SU-DHL-6 (cell line): ENCODE measurements around the gene ALPI.
"Not testable (repeated sequence)": the region's sequence is repeated elsewhere in the genome, so short reads cannot be mapped to it uniquely, and the experiment has no call there.

ENCODE experiments used
- H2AFZ ChIP-seq: fragments of 200-600 bp; sonication (generic); 2 replicates; pipeline ENCODE4 v1.6.1; 2014; ENCODE audit warnings: low read depth, mild to moderate bottlenecking, moderate library complexity, mixed read lengths, antibody characterized with exemption, low read length; ENCODE audit not compliant: severe bottlenecking
- H3F3A ChIP-seq: fragments of 200-600 bp; shearing (Covaris generic); 2 replicates; pipeline ENCODE4 v1.6.0; 2016; ENCODE audit warnings: antibody characterized with exemption, mild to moderate bottlenecking; ENCODE audit not compliant: insufficient read depth
- H3K27ac ChIP-seq: fragments of 200-600 bp; sonication (generic); 2 replicates; pipeline ENCODE4 v1.5.1; 2016; ENCODE audit warnings: low read depth, mild to moderate bottlenecking, low read length, moderate library complexity, mixed read lengths
- H3K27me3 ChIP-seq: fragments of 200-600 bp; sonication (generic), shearing (Covaris generic); 2 replicates; pipeline ENCODE4 v1.6.0; 2014; ENCODE audit warnings: mild to moderate bottlenecking, low read length
- H3K36me3 ChIP-seq: fragments of 200-600 bp; sonication (generic); 2 replicates; pipeline ENCODE4 v1.6.1; 2014; ENCODE audit warnings: mild to moderate bottlenecking, low read length, mixed read lengths
- H3K4me2 ChIP-seq: fragments of 300-600, 200-600 bp; shearing (Covaris generic), sonication (generic); 2 replicates; pipeline ENCODE4 v1.6.0; 2014; ENCODE audit warnings: low read length, low read depth, mild to moderate bottlenecking; ENCODE audit not compliant: poor library complexity, severe bottlenecking
- H3K4me3 ChIP-seq: fragments of 200-600 bp; sonication (generic); 2 replicates; pipeline ENCODE4 v1.5.1; 2014; ENCODE audit warnings: antibody characterized with exemption, low read length, mild to moderate bottlenecking, mixed read lengths; ENCODE audit not compliant: insufficient read depth, poor library complexity, severe bottlenecking
- H3K79me2 ChIP-seq: fragments of 200-600 bp; sonication (generic); 2 replicates; pipeline ENCODE4 v1.6.1; 2014; ENCODE audit warnings: mild to moderate bottlenecking, low read length, moderate library complexity; ENCODE audit not compliant: insufficient read depth
- H3K9ac ChIP-seq: fragments of 200-600 bp; sonication (generic); 2 replicates; pipeline ENCODE4 v1.7.0; 2014; ENCODE audit warnings: mild to moderate bottlenecking, low read length
- H3K9me2 ChIP-seq: fragments of 200-600 bp; sonication (generic); replicated peaks from 2 replicates; pipeline ENCODE4 v1.6.1; 2014; ENCODE audit warnings: low read length; ENCODE audit not compliant: insufficient read depth
- H3K9me3 ChIP-seq: fragments of 200-600 bp; sonication (generic); 2 replicates; pipeline ENCODE4 v1.6.1; 2014; ENCODE audit warnings: low read length, mixed read lengths; ENCODE audit not compliant: insufficient read depth
- H4K20me1 ChIP-seq: fragments of 200-600 bp; sonication (generic); 2 replicates; pipeline ENCODE4 v1.6.1; 2014; ENCODE audit warnings: low read depth, mild to moderate bottlenecking, antibody characterized with exemption, low read length, moderate library complexity, mixed read lengths
- CTCF ChIP-seq: fragments of 200-600 bp; sonication (generic); IDR thresholded peaks from one replicate; pipeline ENCODE4 v1.5.1; 2017; ENCODE audit warnings: antibody characterized with exemption, mild to moderate bottlenecking, low read length, moderate library complexity; ENCODE audit not compliant: insufficient read depth, poor library complexity, severe bottlenecking
- EZH2phosphoT487 ChIP-seq: fragments of 200-600 bp; sonication (generic), shearing (Covaris generic); conservative IDR thresholded peaks from 2 replicates; pipeline ENCODE4 v1.6.1; 2018; ENCODE audit warnings: mild to moderate bottlenecking, antibody characterized with exemption, low read length, moderate library complexity, mixed read lengths

The ALPI gene

DNA sequence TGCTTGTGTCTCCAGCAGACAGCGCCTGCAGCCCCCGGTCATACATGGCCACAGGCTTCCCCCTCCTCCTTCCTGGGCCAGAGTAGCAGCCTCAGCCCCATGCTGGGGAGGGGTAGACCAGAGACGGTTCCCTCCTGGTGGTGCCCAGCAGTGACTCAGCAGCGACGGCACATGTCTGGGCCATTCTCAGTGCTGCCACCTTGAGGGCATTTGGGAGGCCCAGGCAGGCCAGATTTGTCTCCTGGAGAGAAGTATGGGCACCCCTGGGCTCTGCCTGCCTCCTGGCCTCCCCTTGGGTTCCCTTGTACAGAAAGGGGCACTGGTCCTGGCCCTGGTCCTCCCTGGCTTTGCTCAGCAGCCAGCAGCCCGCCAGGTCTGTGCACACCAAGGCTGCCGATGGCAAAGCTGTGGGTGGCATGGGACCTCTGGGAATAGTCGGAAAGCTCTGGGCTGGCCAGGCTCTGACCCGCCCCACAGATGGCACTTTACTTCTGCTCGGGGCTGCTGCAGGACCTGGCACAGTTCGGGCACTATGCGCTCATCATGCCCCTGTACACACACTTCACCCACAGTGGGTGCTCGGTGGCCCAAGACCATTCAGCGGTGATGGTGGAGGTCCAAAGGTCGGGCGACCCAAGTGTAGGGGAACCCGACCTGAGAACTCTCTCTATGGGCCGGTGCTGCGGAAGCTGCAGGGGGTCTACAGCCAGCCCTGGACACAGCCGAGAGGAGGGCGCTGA lies 11.4 kb upstream of the ALPI start:
- H3K9me3 ChIP-seq, result no peaks in the 10 kb centered on the region
- TF ChIP-seq CTCF, result peak; percentile 56
- TF ChIP-seq EZH2phosphoT487, result no peak
- no peak overlapping the region for H3K4me3 ChIP-seq

GRCh38 chr2:232445149-232445885 lies 10.6 kb upstream of the ALPI start:
- not testable (repeated sequence) for H3K4me3 ChIP-seq, H3K4me2 ChIP-seq, H3K79me2 ChIP-seq, H3K9ac ChIP-seq, H3K27ac ChIP-seq, H3K27me3 ChIP-seq, H3K9me3 ChIP-seq, H4K20me1 ChIP-seq, H3F3A ChIP-seq, H3K9me2 ChIP-seq, H3K36me3 ChIP-seq, H2AFZ ChIP-seq

More for the DNA sequence above, 11.4 kb upstream of the ALPI start:
- Histone ChIP-seq H3F3A (no peaks in the 10 kb centered on the region), H3K36me3 (no peaks in the 10 kb centered on the region), H3K79me2 (no peaks in the 10 kb centered on the region), H3K9me2 (no peaks in the 10 kb centered on the region), H3K4me2 (no peak overlapping the region), H3K9ac (no peak overlapping the region), H4K20me1 (no peaks in the 10 kb centered on the region), H3K27me3 (no peaks in the 10 kb centered on the region), H2AFZ (no peak overlapping the region), H3K27ac (no peak overlapping the region)

GRCh38 chr2:232446266-232446777 lies 9.6 kb upstream of the ALPI start:
- H3K9me3 ChIP-seq, H3K27me3 ChIP-seq, H3K9ac ChIP-seq, H4K20me1 ChIP-seq, H3K4me2 ChIP-seq, H3K4me3 ChIP-seq, H3K79me2 ChIP-seq, H3K27ac ChIP-seq, H3K9me2 ChIP-seq, H3F3A ChIP-seq, H2AFZ ChIP-seq, H3K36me3 ChIP-seq: not testable (repeated sequence)

DNA sequence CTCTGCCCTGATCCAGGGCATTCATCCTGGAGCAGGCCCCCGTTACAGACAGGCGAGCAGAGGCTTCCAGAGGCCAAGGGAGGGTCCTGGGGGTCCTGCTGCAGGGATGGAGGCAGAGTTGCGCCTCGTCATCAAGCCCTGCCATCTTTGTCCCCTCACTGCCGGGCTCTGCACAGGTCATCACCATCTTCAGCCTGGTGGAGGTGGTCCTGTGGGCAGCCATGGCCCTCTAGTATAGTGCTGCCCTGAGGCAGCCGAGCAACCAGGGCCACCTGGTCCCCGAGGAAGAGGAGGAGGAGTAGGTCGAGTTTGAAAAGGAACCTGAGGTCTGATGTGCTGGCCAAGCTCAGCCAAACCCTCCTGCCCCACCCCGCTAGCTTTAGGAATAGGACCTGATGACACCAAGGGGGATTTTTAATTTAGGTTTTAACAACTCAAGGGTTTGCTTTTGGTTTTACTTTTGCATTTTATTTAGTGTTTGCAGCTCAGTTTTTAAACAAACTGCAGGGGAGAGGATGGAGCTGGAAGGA lies 8.8 kb upstream of the ALPI start:
- H4K20me1 ChIP-seq, result no peaks in the 10 kb centered on the region
- no peaks in the 10 kb centered on the region for H3F3A ChIP-seq
- no peaks in the 10 kb centered on the region for H3K36me3 ChIP-seq
- TF ChIP-seq EZH2phosphoT487, result no peak
- no peak for TF ChIP-seq CTCF
- H3K9me3 ChIP-seq, result no peaks in the 10 kb centered on the region
- no peak overlapping the region for H3K4me2 ChIP-seq
- H3K27me3 ChIP-seq, result no peaks in the 10 kb centered on the region
- H3K27ac ChIP-seq, result no peak overlapping the region
- H3K9me2 ChIP-seq, result no peaks in the 10 kb centered on the region
- H2AFZ ChIP-seq, result no peak overlapping the region
- no peak overlapping the region for H3K9ac ChIP-seq
- no peak overlapping the region for H3K4me3 ChIP-seq
- no peaks in the 10 kb centered on the region for H3K79me2 ChIP-seq
